Right atrium auricular region (tissue), 2 donors: Measurements from ENCODE around the gene CAMK1G. TPM values are rescaled to one million over a fixed set of nuclear protein-coding genes. Genes with fewer than 3 reads are reported as not detected.

ENCODE experiments used
- DNase-seq: peaks from one replicate; pipeline ENCODE4 v3.0.0-alpha.2; 2019; ENCODE audit warnings: low spot score
- H3K27ac ChIP-seq, 2 donors: fragments of 200-600 bp; sonication (generic); 1 replicate in 1 of 2; 2 replicates in 1 of 2; pipeline ENCODE4 v1.5.1; 2016 to 2019
- H3K27me3 ChIP-seq, 2 donors: fragments of 200-600 bp; sonication (generic); one replicate each; pipeline versions ENCODE4 v1.5.1 to v1.6.0; 2017 to 2019
- H3K36me3 ChIP-seq: fragments of 200-600 bp; sonication (generic); one replicate; pipeline ENCODE4 v1.5.1; 2016
- H3K4me1 ChIP-seq, 2 donors: fragments of 200-600 bp; sonication (generic); one replicate each; pipeline versions ENCODE4 v1.5.1 to v1.6.0; 2017 to 2019
- H3K4me3 ChIP-seq, 2 donors: fragments of 200-600 bp; sonication (generic); 1 replicate in 1 of 2; 2 replicates in 1 of 2; pipeline ENCODE4 v1.5.1; 2017 to 2019; ENCODE audit warnings: mild to moderate bottlenecking in 1 of 2, moderate library complexity in 1 of 2
- H3K9me3 ChIP-seq, 2 donors: fragments of 200-600 bp; sonication (generic); one replicate each; pipeline ENCODE4 v1.5.1; 2019
- CTCF ChIP-seq, 2 donors: fragments of 200-600 bp; sonication (generic); IDR thresholded peaks; one replicate each; pipeline ENCODE4 v1.5.1; 2019; ENCODE audit warnings: antibody characterized with exemption in 2 of 2
- total RNA-seq, 2 donors: library from RNA; depleted of rRNA; stranded (reverse); fragments of >200 nt; gene quantifications; one replicate each; pipeline ENCODE4 v1.1.0, GENCODE V29; 2016

The CAMK1G gene
- total RNA-seq, 2 donors from 2014 or later, result 0.28 TPM; not detected in 1

- no peaks in the 10 kb centered on the region for H3K27me3 ChIP-seq
- H3K36me3 ChIP-seq, result no peaks in the 10 kb centered on the region
- no peaks in the 10 kb centered on the region for H3K4me1 ChIP-seq
- H3K9me3 ChIP-seq, result no peaks in the 10 kb centered on the region
- no peak for TF ChIP-seq CTCF (IDR thresholded peaks at IDR 0.05)
- no peak overlapping the region for H3K4me3 ChIP-seq
- DNase-seq, result no peak
- H3K27ac ChIP-seq, result no peak overlapping the region
Measured at GRCh38 chr1:209577346-209577745, 6.2 kb upstream of the CAMK1G start.

GRCh38 chr1:209580577-209580976 is 2.9 kb upstream of the CAMK1G start:
- peaks cover 0 to 7% of the 10 kb centered on the region in 2 donors for H3K4me1 ChIP-seq
- TF ChIP-seq CTCF (IDR thresholded peaks at IDR 0.05), result no peak
- H3K36me3 ChIP-seq, result no peaks in the 10 kb centered on the region
- H3K27ac ChIP-seq, result no peak overlapping the region
- no peak overlapping the region for H3K4me3 ChIP-seq
- no peak for DNase-seq
- H3K9me3 ChIP-seq, result no peaks in the 10 kb centered on the region
- no peaks in the 10 kb centered on the region for H3K27me3 ChIP-seq

GRCh38 chr1:209584231-209584672 is 738 bp downstream of the CAMK1G start:
- Histone ChIP-seq H3K4me1 (peaks cover 0 to 12% of the 10 kb centered on the region in 2 donors), H3K9me3 (no peaks in the 10 kb centered on the region), H3K27me3 (no peaks in the 10 kb centered on the region), H3K36me3 (no peaks in the 10 kb centered on the region), H3K4me3 (no peak overlapping the region), H3K27ac (no peak overlapping the region)
- no peak for DNase-seq
- no peak for TF ChIP-seq CTCF (IDR thresholded peaks at IDR 0.05)

- no peak for DNase-seq
- TF ChIP-seq CTCF (IDR thresholded peaks at IDR 0.05), result no peak
- H3K27me3 ChIP-seq, result no peaks in the 10 kb centered on the region
- H3K27ac ChIP-seq, result no peak overlapping the region
- no peaks in the 10 kb centered on the region for H3K9me3 ChIP-seq
- no peaks in the 10 kb centered on the region for H3K36me3 ChIP-seq
- no peak overlapping the region for H3K4me3 ChIP-seq
- peaks cover 0 to 12% of the 10 kb centered on the region in 2 donors for H3K4me1 ChIP-seq
Measured at GRCh38 chr1:209585197-209585596, 1.7 kb downstream of the CAMK1G start.

GRCh38 chr1:209585672-209586071 is 2.2 kb downstream of the CAMK1G start:
- Histone ChIP-seq H3K4me1 (peaks cover 0 to 12% of the 10 kb centered on the region in 2 donors), H3K9me3 (no peaks in the 10 kb centered on the region), H3K27ac (no peak overlapping the region), H3K36me3 (no peaks in the 10 kb centered on the region), H3K4me3 (no peak overlapping the region), H3K27me3 (no peaks in the 10 kb centered on the region)
- DNase-seq, result peak; percentile 61
- peak in 1 of 2 donors; percentile 45 for TF ChIP-seq CTCF (IDR thresholded peaks at IDR 0.05)

- DNase-seq, result no peak
- TF ChIP-seq CTCF (IDR thresholded peaks at IDR 0.05), result no peak
- Histone ChIP-seq H3K4me3 (no peak overlapping the region), H3K36me3 (no peaks in the 10 kb centered on the region), H3K4me1 (peaks cover 0 to 12% of the 10 kb centered on the region in 2 donors), H3K9me3 (no peaks in the 10 kb centered on the region), H3K27me3 (no peaks in the 10 kb centered on the region), H3K27ac (no peak overlapping the region)
Measured at GRCh38 chr1:209586221-209586740, 2.8 kb downstream of the CAMK1G start.
